GM23248 (cell line): ENCODE measurements around the gene NEU4. TPM values are rescaled to one million over a fixed set of nuclear protein-coding genes. Genes with fewer than 3 reads are reported as not detected.

Experiments
- DNase-seq: peaks from one replicate; pipeline ENCODE4 v3.0.0-alpha.2; 2015
- H2AFZ ChIP-seq: fragments of 200-600 bp; sonication (generic); 2 replicates; pipeline ENCODE4 v1.6.1; 2016; ENCODE audit warnings: antibody characterized with exemption
- H3F3A ChIP-seq: fragments of 200-600 bp; sonication (generic); 2 replicates; pipeline ENCODE4 v1.6.1; 2016; ENCODE audit warnings: mild to moderate bottlenecking, antibody characterized with exemption, mixed run types; ENCODE audit not compliant: insufficient read depth
- H3K27ac ChIP-seq: fragments of 200-600 bp; sonication (generic); 2 replicates; pipeline ENCODE4 v1.5.1; 2016; ENCODE audit warnings: mild to moderate bottlenecking
- H3K27me3 ChIP-seq: fragments of 200-600 bp; sonication (generic); replicated peaks from 2 replicates; pipeline ENCODE4 v1.6.1; 2016; ENCODE audit warnings: mild to moderate bottlenecking; ENCODE audit not compliant: insufficient read depth
- H3K36me3 ChIP-seq: fragments of 200-600 bp; sonication (generic); 2 replicates; pipeline ENCODE4 v1.6.1; 2016; ENCODE audit warnings: low read depth, mild to moderate bottlenecking
- H3K4me1 ChIP-seq: fragments of 200-600 bp; sonication (generic); 2 replicates; pipeline ENCODE4 v1.6.1; 2016; ENCODE audit warnings: mild to moderate bottlenecking; ENCODE audit not compliant: insufficient read depth
- H3K4me2 ChIP-seq: fragments of 200-600 bp; sonication (generic); one replicate; pipeline ENCODE4 v1.6.1; 2016; ENCODE audit warnings: mild to moderate bottlenecking; ENCODE audit not compliant: unreplicated experiment
- H3K4me3 ChIP-seq: fragments of 200-600 bp; sonication (generic); 2 replicates; pipeline ENCODE4 v1.5.1; 2016; ENCODE audit warnings: mild to moderate bottlenecking
- H3K79me2 ChIP-seq: fragments of 200-600 bp; sonication (generic); 2 replicates; pipeline ENCODE4 v1.6.1; 2016; ENCODE audit warnings: mild to moderate bottlenecking; ENCODE audit not compliant: insufficient read depth
- H3K9ac ChIP-seq: fragments of 200-600 bp; sonication (generic); 2 replicates; pipeline ENCODE4 v1.6.1; 2016; ENCODE audit warnings: mild to moderate bottlenecking
- H3K9me2 ChIP-seq: fragments of 200-600 bp; sonication (generic); 2 replicates; pipeline ENCODE4 v1.6.1; 2016; ENCODE audit warnings: mixed run types, mild to moderate bottlenecking, moderate library complexity; ENCODE audit not compliant: insufficient read depth
- H3K9me3 ChIP-seq: fragments of 200-600 bp; sonication (generic); one replicate; pipeline ENCODE4 v1.6.1; 2017; ENCODE audit warnings: low read depth
- H4K20me1 ChIP-seq: fragments of 200-600 bp; sonication (generic); 2 replicates; pipeline ENCODE4 v1.6.0; 2016; ENCODE audit not compliant: insufficient read depth
- EZH2 ChIP-seq: fragments of 200-600 bp; sonication (generic); IDR thresholded peaks from 2 replicates; pipeline ENCODE4 v1.6.1; 2018; ENCODE audit warnings: antibody characterized with exemption, mild to moderate bottlenecking; ENCODE audit not compliant: insufficient read depth, poor library complexity, severe bottlenecking
- EZH2phosphoT487 ChIP-seq: fragments of 200-600 bp; sonication (generic); IDR thresholded peaks from 2 replicates; pipeline ENCODE4 v1.6.1; 2018; ENCODE audit warnings: antibody characterized with exemption, moderate library complexity, mild to moderate bottlenecking, low read depth; ENCODE audit not compliant: insufficient read depth
- WGBS, 2 experiments: methylation state at CpG; one replicate each; pipeline ENCODE4 v1.1.6; 2015 to 2017; ENCODE audit warnings: low lambda C conversion rate in 2 of 2, low coverage in 1 of 2; ENCODE audit errors: missing lambda C conversion rate in 2 of 2; 5-methylcytosine and 5-hydroxymethylcytosine counted together
- in situ Hi-C: fragments of 300-500 bp; cut with MboI; formaldehyde crosslinking; loops from 2 replicates; pipeline ENCODE4 v1.15.0; 2020
- polyA plus RNA-seq: library from polyadenylated mRNA; unstranded; fragments of >200 nt; fragmentation: Nextera tagmentation; extraction: Ambion mirVana; gene quantifications from 2 replicates; pipeline ENCODE4 v1.2.1, GENCODE V29; 2016
- total RNA-seq: library from RNA; depleted of rRNA; stranded (reverse); fragments of >200 nt; shearing (Covaris generic); gene quantifications from 2 replicates; pipeline ENCODE4 v1.2.3, GENCODE V29; 2014

The NEU4 gene
- total and polyA plus RNA-seq, 2 experiments from 2014 or later = not detected

DNA sequence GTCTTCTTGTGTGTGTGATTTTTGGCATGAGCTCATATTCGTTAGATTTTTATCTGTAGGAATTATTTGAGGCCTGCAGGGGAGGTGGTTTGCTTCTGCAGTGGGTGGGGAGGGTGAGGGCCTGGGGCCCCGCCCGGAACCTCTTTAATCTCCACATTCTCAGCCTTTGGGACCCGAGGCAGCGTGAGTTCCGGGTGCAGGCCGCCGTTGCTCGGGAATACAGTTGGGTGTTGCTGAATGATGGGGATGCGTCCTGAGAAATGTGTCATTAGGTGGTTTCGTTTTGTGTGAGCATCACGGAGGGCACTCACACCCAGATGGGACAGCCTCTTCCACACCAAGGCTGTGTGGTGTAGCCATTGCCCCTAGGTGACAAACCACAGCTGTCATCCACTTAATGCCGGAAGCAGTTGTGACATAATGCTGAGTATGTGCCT is 46.0 kb upstream of the NEU4 start:
- H3F3A ChIP-seq = no peaks in the 10 kb centered on the region
- H3K9ac ChIP-seq = no peak overlapping the region
- no peaks in the 10 kb centered on the region for H4K20me1 ChIP-seq
- WGBS, 2 experiments = 90 to 94% methylated on average over 13 of the region's 13 CpGs
- H3K79me2 ChIP-seq = no peaks in the 10 kb centered on the region
- no peaks in the 10 kb centered on the region for H3K4me1 ChIP-seq
- no peak overlapping the region for H2AFZ ChIP-seq
- no peak for TF ChIP-seq EZH2phosphoT487
- no peak for TF ChIP-seq EZH2
- in situ Hi-C loops = no loop called here
- no peak overlapping the region for H3K27ac ChIP-seq
- H3K9me3 ChIP-seq = no peaks in the 10 kb centered on the region
- H3K36me3 ChIP-seq = peaks cover 10% of the 10 kb centered on the region; the same call in 1 of the 2 replicates
- no peak overlapping the region for H3K4me2 ChIP-seq
- no peaks in the 10 kb centered on the region for H3K9me2 ChIP-seq
- DNase-seq = no peak
- no peak overlapping the region for H3K4me3 ChIP-seq
- H3K27me3 ChIP-seq = no peaks in the 10 kb centered on the region

DNA sequence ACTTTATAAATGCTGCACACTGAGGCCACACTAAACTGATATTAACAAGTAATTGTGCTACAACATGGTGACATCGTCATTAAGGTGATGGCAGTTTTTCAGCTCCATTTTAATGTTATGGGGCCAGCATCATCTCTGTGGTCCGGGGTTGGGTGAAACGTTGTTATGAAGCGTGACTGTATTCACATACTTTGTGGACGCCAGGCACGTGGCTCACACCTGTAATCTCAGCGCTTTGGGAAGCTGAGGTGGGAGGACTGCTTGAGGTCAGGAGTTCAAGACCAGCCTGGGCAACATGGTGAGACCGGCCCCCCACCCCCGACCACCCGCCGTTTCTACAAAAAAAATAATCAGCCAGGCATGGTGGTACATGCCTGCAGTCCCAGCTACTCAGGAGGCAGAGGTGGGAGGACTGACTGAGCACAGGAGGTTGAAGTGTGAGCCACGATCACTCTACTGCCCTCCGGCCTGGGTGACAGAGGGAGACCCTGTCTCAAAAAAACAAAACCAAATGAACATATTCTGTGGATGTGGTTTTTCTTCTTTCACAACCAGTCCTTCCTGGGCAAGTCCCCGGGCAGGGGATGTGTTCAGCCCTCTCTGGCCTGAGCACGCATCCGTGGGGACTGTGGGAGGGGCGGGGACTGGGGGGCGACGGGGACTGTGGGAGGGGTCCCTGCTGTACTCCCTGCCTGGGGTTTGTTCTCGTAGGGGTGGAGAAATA is 45.3 kb upstream of the NEU4 start:
- no peak overlapping the region for H3K27ac ChIP-seq
- no peaks in the 10 kb centered on the region for H3K79me2 ChIP-seq
- no peaks in the 10 kb centered on the region for H3K4me1 ChIP-seq
- no peak overlapping the region for H3K4me2 ChIP-seq
- peaks cover 10% of the 10 kb centered on the region; the same call in 1 of the 2 replicates for H3K36me3 ChIP-seq
- no peak overlapping the region for H2AFZ ChIP-seq
- DNase-seq = no peak
- no peaks in the 10 kb centered on the region for H3K27me3 ChIP-seq
- in situ Hi-C loops = no loop called here
- TF ChIP-seq EZH2phosphoT487 = no peak
- no peak for TF ChIP-seq EZH2
- H3F3A ChIP-seq = no peaks in the 10 kb centered on the region
- no peak overlapping the region for H3K9ac ChIP-seq
- no peaks in the 10 kb centered on the region for H3K9me3 ChIP-seq
- no peaks in the 10 kb centered on the region for H3K9me2 ChIP-seq
- no peak overlapping the region for H3K4me3 ChIP-seq
- H4K20me1 ChIP-seq = no peaks in the 10 kb centered on the region
- 83 to 84% methylated on average over 19 to 20 of the region's 20 CpGs for WGBS, 2 experiments

DNA sequence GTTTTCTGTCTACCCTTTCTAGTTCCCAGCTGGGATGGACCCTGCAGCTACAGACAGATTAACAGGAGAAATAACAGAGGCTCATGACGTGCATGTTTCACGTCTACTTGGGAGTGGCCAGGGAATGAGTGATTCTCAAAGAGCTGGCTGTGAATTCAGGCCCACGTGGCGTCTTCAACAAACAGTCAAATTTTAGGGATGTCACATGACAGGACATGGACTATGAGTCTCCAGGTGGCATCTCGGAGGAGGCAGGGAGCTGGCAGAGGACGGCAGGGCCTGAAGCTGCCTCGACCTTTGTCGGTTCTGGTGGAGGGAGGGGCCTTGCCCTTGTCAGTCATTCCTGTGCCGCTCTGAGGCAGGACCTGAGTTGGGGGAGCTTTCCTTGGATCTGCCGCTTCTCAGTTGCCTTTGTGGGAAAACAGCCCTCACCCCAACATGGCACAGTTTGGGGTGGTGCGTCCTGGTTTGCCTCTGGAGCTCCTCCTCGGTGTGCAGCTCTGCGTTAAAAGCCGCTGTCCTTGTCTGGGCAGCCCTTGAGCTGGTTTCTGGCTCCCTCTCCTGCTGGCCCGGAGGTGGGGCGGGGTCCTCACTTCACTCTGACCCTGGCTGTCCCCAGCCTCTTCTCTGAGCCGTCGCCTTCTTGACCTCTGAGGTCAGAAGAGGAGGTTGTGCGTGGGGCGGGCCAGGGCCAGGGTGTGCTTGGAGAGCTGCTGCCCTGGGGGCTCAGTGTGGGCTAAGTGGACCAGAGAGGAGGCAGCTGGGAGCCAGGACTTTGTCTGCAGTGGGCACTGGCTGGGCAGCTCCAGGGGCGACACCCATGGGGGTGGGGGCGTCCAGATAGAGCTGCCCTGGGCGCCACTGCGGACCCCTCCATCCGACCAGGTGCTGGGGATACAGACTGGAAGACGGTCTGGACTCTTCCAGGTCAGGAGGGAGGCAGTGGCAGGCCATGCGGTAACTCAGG is 44.4 kb upstream of the NEU4 start:
- no peaks in the 10 kb centered on the region for H4K20me1 ChIP-seq
- H3K4me3 ChIP-seq = no peak overlapping the region
- no peaks in the 10 kb centered on the region for H3K9me3 ChIP-seq
- H3K4me2 ChIP-seq = no peak overlapping the region
- H3K9ac ChIP-seq = no peak overlapping the region
- no peak overlapping the region for H2AFZ ChIP-seq
- no peak for DNase-seq
- no peaks in the 10 kb centered on the region for H3K79me2 ChIP-seq
- in situ Hi-C loops = no loop called here
- TF ChIP-seq EZH2 (no peak), EZH2phosphoT487 (no peak)
- H3K36me3 ChIP-seq = peaks cover 3% of the 10 kb centered on the region; the same call in 1 of the 2 replicates
- no peaks in the 10 kb centered on the region for H3K4me1 ChIP-seq
- no peaks in the 10 kb centered on the region for H3F3A ChIP-seq
- H3K9me2 ChIP-seq = no peaks in the 10 kb centered on the region
- no peak overlapping the region for H3K27ac ChIP-seq
- H3K27me3 ChIP-seq = no peaks in the 10 kb centered on the region
- 94 to 97% methylated on average over 24 to 26 of the region's 27 CpGs for WGBS, 2 experiments

DNA sequence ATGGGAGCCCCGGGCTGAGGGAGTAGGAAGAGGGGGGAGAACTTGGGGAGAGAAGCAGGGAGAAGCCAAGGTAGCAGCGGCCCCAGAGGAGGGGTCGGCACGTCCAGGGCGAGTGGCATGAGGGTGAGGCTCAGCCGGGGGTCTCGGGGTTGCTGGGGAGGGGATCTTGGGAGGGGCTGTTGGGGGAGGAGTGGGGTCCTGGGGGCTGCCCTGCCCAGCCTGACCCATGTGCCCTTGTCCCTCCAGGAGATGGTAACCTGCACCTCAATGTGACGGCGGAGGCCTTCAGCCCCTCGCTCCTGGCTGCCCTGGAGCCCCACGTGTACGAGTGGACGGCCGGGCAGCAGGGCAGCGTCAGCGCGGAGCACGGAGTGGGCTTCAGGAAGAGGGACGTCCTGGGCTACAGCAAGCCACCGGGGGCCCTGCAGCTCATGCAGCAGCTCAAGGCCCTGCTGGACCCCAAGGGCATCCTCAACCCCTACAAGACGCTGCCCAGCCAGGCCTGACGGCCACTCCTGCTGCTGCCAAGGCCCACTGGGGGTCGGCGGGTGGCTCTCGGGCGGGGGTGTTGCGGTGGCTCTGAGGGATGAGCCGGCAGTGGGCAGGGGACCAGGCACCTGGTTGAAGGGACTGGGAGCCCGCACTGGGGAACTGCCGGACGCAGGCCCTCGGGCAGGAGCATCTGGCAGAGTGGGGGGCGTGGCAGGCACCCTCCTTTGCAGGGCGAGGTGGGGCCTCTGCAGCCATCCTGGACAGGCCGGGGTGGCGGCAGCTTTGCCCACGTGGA is 41.3 kb upstream of the NEU4 start:
- Histone ChIP-seq H3K9me3 (no peaks in the 10 kb centered on the region), H3K36me3 (no peaks in the 10 kb centered on the region), H3K4me2 (no peak overlapping the region), H4K20me1 (no peaks in the 10 kb centered on the region), H3K79me2 (no peaks in the 10 kb centered on the region), H2AFZ (no peak overlapping the region), H3K4me1 (no peaks in the 10 kb centered on the region), H3F3A (no peaks in the 10 kb centered on the region), H3K9ac (no peak overlapping the region), H3K27me3 (no peaks in the 10 kb centered on the region), H3K4me3 (no peak overlapping the region), H3K9me2 (no peaks in the 10 kb centered on the region), H3K27ac (no peak overlapping the region)
- DNase-seq = no peak
- TF ChIP-seq EZH2 = no peak
- TF ChIP-seq EZH2phosphoT487 = no peak
- in situ Hi-C loops = no loop called here
- WGBS, 2 experiments = 89 to 92% methylated on average over 21 to 37 of the region's 37 CpGs
